GM19468 (cell line): ENCODE results near the gene MED4.
A peak's percentile ranks its signal among the peaks of the same experiment; 100 is the strongest.

Experiments used
- ATAC-seq: cut with Tn5 transposase; IDR thresholded peaks from one replicate; pipeline ENCODE4 v1.9.1; 2021; ENCODE audit warnings: mild to moderate bottlenecking, moderate library complexity, moderate number of reproducible peaks; ENCODE audit not compliant: unreplicated experiment; ENCODE audit errors: extremely low read depth

Gene MED4, protein sequence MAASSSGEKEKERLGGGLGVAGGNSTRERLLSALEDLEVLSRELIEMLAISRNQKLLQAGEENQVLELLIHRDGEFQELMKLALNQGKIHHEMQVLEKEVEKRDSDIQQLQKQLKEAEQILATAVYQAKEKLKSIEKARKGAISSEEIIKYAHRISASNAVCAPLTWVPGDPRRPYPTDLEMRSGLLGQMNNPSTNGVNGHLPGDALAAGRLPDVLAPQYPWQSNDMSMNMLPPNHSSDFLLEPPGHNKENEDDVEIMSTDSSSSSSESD

DNA sequence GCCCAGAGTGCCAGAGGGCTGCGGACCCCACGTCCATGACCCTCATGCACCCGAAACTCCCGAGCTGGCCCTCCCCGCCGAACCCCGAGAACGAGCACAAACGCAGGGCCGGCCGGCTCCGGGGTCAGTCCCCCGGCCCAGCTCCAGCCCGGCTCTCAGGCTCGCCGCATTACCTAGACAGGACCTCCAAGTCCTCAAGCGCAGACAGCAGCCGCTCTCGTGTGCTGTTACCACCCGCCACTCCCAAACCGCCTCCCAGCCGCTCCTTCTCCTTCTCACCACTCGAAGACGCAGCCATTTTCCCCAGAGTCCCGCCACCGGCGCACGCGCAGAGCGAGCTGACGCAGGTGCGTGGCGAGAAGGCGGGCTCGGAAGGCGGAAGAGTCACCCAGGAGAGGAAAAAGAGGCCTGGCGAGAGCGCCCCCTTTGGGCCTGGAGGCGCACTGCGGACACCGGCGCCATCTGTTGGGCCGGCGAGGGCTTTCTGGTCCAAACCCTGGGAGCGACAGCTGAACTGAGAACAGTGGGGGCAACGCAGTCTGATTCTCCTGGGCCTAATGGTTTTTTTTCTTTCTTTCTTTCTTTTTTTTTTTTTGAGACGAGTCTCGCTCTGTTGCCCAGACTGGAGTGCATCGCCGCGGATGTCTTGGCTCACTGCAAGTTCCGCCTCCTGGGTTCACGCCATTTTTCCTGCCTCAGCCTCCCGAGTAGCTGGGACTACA is at the start of gene MED4:
MED4 (minus strand) TSS at position 324 of the 722 bp plus-strand sequence; CDS start at position 298, 26 bp downstream.
- ATAC-seq, result peak; percentile 84

DNA sequence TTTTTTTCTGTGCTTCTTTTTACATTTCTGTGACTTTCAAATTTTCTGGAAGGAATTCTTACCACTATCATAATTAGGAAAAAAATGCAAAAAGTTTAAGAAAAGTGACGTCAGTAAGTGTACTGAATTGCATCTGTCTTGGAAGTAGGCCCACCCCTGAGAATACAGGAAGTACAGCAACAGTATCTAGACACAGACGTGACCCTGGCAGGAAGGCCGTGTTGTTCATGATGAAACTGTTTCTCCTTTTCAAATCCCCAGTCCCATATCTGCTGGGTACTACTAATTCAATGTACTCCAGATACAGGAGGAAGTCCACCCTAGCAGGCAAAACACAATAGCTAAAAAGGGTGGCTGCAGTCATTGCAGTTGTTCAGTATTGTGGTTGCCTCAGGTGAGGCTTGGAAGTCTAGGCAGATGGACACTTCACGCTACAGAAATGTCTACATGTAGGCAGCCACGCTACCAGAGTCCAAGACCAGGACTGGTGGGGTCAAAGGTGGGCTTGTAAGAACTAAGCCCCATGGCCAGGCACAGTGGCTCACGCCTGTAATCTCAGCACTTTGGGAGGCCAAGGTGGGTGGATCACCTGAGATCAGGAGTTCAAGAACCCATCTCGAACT is 49.6 kb upstream of the MED4 start:
- ATAC-seq, result no peak

DNA sequence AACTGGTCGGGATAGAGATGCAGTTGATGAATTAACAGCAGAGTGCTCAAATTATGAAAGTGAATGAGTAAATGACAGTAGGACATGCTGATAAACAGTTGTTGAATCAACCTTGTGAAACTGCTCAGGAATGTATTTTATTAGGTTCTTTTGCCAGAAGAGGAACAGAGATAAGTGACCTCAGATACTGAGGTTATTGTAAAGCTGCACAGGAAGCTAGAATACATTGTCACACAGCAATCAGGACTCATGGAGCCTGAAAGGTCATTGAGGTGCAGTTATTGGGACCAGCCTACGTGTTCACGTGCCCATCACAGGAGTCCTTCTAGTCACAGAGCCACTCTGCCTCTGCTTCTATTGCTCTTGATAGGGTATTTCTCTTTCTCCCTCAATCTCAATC is 47.5 kb upstream of the MED4 start:
- ATAC-seq, result peak; percentile 85

DNA sequence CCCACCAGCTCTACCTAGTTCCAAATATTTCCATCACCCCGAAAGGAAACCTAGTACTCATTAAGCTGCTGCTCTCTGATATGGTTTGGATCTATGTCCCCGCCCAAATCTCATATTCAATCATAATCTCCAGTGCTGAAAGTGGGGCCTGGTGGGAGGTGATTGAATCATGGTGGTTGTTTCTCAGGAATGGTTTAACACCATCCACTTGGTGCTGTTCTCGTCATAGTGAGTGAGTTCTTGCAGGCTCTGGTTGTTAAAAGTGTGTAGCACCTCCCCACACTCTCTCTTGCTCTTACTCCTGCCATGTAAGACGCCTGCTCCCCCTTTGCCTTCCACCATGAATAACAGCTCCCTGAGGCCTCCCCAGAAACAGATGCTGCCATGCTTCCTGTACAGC is 43.4 kb upstream of the MED4 start:
- no peak for ATAC-seq

DNA sequence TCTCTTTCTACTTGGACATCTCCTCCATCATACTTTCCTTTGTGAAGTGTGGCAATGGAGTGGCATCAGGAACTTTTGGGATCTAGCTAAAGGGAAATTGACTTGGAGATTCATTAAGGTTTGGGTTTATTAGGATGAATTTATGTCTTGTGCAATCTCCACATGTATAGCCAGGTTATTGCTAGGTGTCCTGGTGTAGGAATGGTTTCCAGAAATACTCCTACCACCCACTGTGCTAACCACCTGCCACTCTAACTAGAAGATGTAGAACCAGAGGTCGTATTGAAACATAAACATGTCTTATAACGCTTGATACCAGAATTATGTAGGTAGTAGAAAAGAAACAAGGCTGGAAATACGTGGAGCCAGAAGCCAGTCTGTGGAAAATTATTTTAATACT is 38.1 kb upstream of the MED4 start:
- ATAC-seq, result no peak

DNA sequence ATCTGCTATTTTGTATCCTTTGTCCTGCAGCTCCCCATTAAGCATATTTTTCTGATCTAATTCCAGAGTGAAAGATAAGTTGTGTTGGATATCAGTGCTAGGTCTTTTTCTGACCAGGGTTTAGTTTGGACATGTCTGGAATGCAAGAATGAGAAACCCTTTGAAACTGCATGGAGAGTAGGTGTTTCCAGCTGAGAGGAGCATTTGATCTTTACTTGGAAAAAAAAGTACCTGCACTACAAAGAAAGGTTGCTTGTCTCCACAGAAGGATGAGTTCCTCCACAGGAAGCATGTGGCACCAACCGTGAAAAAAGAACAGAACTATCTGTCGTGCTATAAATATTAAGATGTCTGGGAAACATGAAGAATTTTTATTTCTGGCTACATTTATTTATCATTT is 36.6 kb upstream of the MED4 start:
- no peak for ATAC-seq

GRCh38 chr13:48126944-48127830 is 32.3 kb upstream of the MED4 start:
- ATAC-seq, result peak; percentile 46

- no peak for ATAC-seq
Measured at GRCh38 chr13:48125794-48126228, 30.9 kb upstream of the MED4 start.

- ATAC-seq, result no peak
Measured at GRCh38 chr13:48123812-48124211, 28.9 kb upstream of the MED4 start.

- no peak for ATAC-seq
Measured at GRCh38 chr13:48121733-48122132, 26.8 kb upstream of the MED4 start.

- no peak for ATAC-seq
Measured at GRCh38 chr13:48120241-48120640, 25.3 kb upstream of the MED4 start.

GRCh38 chr13:48118030-48118429 is 23.1 kb upstream of the MED4 start:
- no peak for ATAC-seq

- no peak for ATAC-seq
Measured at GRCh38 chr13:48116808-48117207, 21.9 kb upstream of the MED4 start.

GRCh38 chr13:48113756-48114130 is 18.8 kb upstream of the MED4 start:
- ATAC-seq, result no peak

DNA sequence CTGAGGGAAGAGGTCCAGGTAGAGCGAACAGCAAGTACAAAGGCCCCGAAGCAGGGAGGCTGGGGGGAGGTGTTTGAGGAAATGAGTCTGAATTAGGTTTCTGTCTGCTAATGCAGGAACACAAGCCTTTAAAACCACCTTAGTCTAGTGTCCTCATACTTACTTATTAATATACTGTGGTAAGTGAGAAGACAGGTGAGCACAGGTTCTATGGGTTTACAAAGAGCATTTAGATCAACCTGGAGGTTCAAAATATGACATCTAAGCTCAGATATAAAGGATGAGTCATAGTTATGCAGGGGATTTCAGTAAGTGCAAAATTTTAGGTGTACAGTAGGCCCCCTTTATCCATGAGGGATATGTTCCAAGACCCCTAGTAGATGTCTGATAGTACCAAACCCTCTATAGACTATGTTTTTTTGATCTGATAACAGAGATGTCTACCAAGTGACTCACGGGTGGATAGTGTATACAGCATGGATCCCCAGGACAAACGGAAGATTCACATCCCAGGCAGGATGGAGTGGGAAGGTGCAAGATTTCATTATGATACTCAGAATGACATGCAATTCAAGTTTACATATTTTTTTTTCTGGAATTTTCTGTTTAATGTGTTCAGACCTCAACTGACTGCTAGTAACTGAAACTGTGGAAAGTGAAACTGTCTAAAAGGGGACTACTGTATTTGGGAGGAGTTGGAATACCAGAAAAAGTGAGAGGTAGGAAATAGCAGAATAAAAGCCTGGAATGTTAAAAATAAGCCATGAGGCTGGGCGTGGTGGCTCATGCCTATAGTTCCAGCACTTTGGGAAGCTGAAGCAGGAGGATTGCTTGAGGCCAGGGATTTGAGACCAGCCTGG is 18.2 kb upstream of the MED4 start:
- ATAC-seq, result no peak

GRCh38 chr13:48110931-48111721 is 16.2 kb upstream of the MED4 start:
- no peak for ATAC-seq

- no peak for ATAC-seq
Measured at GRCh38 chr13:48110132-48110868, 15.4 kb upstream of the MED4 start.

GRCh38 chr13:48108106-48108505 is 13.2 kb upstream of the MED4 start:
- ATAC-seq, result no peak
